Parathyroid adenoma (tissue), 2 donors: ENCODE results near the gene TBL1XR1.
"Not testable (repeated sequence)": the region's sequence is repeated elsewhere in the genome, so short reads cannot be mapped to it uniquely, and the experiment has no call there.

Source experiments
- H2AFZ ChIP-seq: fragments of 300-600 bp; sonication (generic); one replicate; pipeline ENCODE4 v1.7.0; 2017; ENCODE audit warnings: antibody characterized with exemption, mild to moderate bottlenecking
- H3K27ac ChIP-seq: fragments of 300-600 bp; sonication (generic); one replicate; pipeline ENCODE4 v1.7.0; 2017
- H3K27me3 ChIP-seq: fragments of 300-600 bp; sonication (generic); one replicate; pipeline ENCODE4 v1.7.0; 2017; ENCODE audit warnings: low read length; ENCODE audit not compliant: control insufficient read depth, insufficient read depth
- H3K36me3 ChIP-seq: fragments of 300-600 bp; sonication (generic); one replicate; pipeline ENCODE4 v1.7.0; 2017; ENCODE audit warnings: low read length; ENCODE audit not compliant: control insufficient read depth, insufficient read depth
- H3K4me1 ChIP-seq: fragments of 300-600 bp; sonication (generic); one replicate; pipeline ENCODE4 v1.7.0; 2017; ENCODE audit warnings: control low read depth
- H3K4me2 ChIP-seq: fragments of 300-600 bp; sonication (generic); one replicate; pipeline ENCODE4 v1.7.0; 2017; ENCODE audit warnings: low read length
- H3K4me3 ChIP-seq: fragments of 300-600 bp; sonication (generic); one replicate; pipeline ENCODE4 v1.7.0; 2017; ENCODE audit warnings: low read depth, low read length
- H3K79me2 ChIP-seq: fragments of 300-600 bp; sonication (generic); one replicate; pipeline ENCODE4 v1.7.0; 2017; ENCODE audit warnings: control low read depth
- H3K9ac ChIP-seq: fragments of 300-600 bp; sonication (generic); one replicate; pipeline ENCODE4 v1.7.0; 2017; ENCODE audit warnings: mild to moderate bottlenecking
- H3K9me3 ChIP-seq: fragments of 300-600 bp; sonication (generic); one replicate; pipeline ENCODE4 v1.7.0; 2017; ENCODE audit warnings: low read length; ENCODE audit not compliant: control insufficient read depth
- CTCF ChIP-seq: fragments of 300-600 bp; sonication (generic); IDR thresholded peaks from one replicate; pipeline ENCODE4 v1.7.0; 2017; ENCODE audit warnings: antibody characterized with exemption, mild to moderate bottlenecking
- donor health status: primary hyperparathyroidism.

TBL1XR1 gene

GRCh38 chr3:177005718-177006405, 191.4 kb downstream of the TBL1XR1 start:
- H3K27me3 ChIP-seq: no peaks in the 10 kb centered on the region
- no peak overlapping the region for H2AFZ ChIP-seq
- no peak overlapping the region for H3K4me3 ChIP-seq
- no peak overlapping the region for H3K9ac ChIP-seq
- no peak overlapping the region for H3K4me2 ChIP-seq
- H3K27ac ChIP-seq: no peak overlapping the region
- H3K36me3 ChIP-seq: no peaks in the 10 kb centered on the region
- H3K79me2 ChIP-seq: no peaks in the 10 kb centered on the region
- H3K9me3 ChIP-seq: no peaks in the 10 kb centered on the region
- no peak for TF ChIP-seq CTCF
- H3K4me1 ChIP-seq: no peaks in the 10 kb centered on the region

- H3K27ac ChIP-seq, H3K4me3 ChIP-seq, H3K4me1 ChIP-seq, H3K36me3 ChIP-seq, H3K9ac ChIP-seq, H3K27me3 ChIP-seq, H3K9me3 ChIP-seq, H2AFZ ChIP-seq, H3K79me2 ChIP-seq, H3K4me2 ChIP-seq: not testable (repeated sequence)
Observed at GRCh38 chr3:177000159-177000558, 197.1 kb downstream of the TBL1XR1 start.

GRCh38 chr3:176995946-176996345, 201.3 kb downstream of the TBL1XR1 start:
- no peaks in the 10 kb centered on the region for H3K9me3 ChIP-seq
- no peaks in the 10 kb centered on the region for H3K36me3 ChIP-seq
- H3K4me1 ChIP-seq: no peaks in the 10 kb centered on the region
- H3K79me2 ChIP-seq: no peaks in the 10 kb centered on the region
- no peaks in the 10 kb centered on the region for H3K27me3 ChIP-seq
- H3K4me2 ChIP-seq: no peak overlapping the region
- H3K27ac ChIP-seq: no peak overlapping the region
- no peak overlapping the region for H3K9ac ChIP-seq
- no peak overlapping the region for H3K4me3 ChIP-seq
- no peak overlapping the region for H2AFZ ChIP-seq
- TF ChIP-seq CTCF: no peak

- no peak overlapping the region for H2AFZ ChIP-seq
- H3K27me3 ChIP-seq: no peaks in the 10 kb centered on the region
- H3K9me3 ChIP-seq: no peaks in the 10 kb centered on the region
- no peaks in the 10 kb centered on the region for H3K79me2 ChIP-seq
- no peak overlapping the region for H3K27ac ChIP-seq
- no peak for TF ChIP-seq CTCF
- H3K4me1 ChIP-seq: no peaks in the 10 kb centered on the region
- no peak overlapping the region for H3K9ac ChIP-seq
- no peak overlapping the region for H3K4me2 ChIP-seq
- H3K36me3 ChIP-seq: no peaks in the 10 kb centered on the region
- no peak overlapping the region for H3K4me3 ChIP-seq
Observed at GRCh38 chr3:176994891-176995781, 202.1 kb downstream of the TBL1XR1 start.

GRCh38 chr3:176994393-176994792, 202.9 kb downstream of the TBL1XR1 start:
- no peak overlapping the region for H3K9ac ChIP-seq
- H2AFZ ChIP-seq: no peak overlapping the region
- no peak for TF ChIP-seq CTCF
- no peak overlapping the region for H3K4me2 ChIP-seq
- H3K4me1 ChIP-seq: no peaks in the 10 kb centered on the region
- H3K27me3 ChIP-seq: no peaks in the 10 kb centered on the region
- H3K79me2 ChIP-seq: no peaks in the 10 kb centered on the region
- no peaks in the 10 kb centered on the region for H3K36me3 ChIP-seq
- no peaks in the 10 kb centered on the region for H3K9me3 ChIP-seq
- H3K4me3 ChIP-seq: no peak overlapping the region
- no peak overlapping the region for H3K27ac ChIP-seq
